GM21737 (cell line): ENCODE results near the gene SOX1.

Experiments
- ATAC-seq: cut with Tn5 transposase; IDR thresholded peaks from one replicate; pipeline ENCODE4 v1.9.1; 2021; ENCODE audit warnings: mild to moderate bottlenecking, moderate library complexity; ENCODE audit not compliant: unreplicated experiment

Gene SOX1

DNA sequence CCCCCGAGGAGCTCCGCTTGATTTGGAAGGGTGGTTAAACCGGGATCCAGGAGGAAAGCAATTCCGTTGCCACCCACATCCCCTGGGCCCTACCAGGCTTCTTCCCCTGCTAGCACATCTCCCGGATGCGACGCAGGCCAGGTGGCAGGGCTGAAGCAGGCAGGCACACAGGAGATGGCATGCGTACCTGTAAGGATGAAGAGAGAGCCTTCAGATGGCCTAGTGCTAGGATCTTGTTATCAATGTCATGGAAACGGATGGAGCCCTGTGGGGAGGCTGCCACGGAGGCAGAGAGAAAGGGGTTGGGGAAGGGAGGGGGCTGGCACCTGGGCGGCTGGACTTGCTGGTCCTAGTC is 8.5 kb upstream of the SOX1 start:
- no peak for ATAC-seq

DNA sequence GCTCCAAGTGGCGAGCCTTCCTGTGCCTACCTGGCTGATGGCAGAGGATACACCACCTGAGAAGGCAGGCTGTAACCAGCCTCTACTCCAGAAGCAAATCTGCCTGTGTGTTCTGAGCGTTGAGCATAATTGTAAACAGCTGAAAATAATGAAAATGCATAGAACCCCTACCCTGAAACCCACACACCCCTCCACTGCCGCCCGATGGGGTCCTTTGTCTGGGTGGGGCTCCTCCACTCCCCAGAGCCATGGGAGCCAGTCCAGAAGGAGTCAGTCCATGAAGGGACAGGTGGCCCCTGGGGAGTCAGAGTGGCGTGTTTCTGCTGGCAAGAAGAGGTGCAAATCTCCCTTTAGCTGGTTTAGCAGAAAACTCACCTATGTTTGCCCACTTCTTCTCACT is 8.0 kb upstream of the SOX1 start:
- ATAC-seq, result no peak

DNA sequence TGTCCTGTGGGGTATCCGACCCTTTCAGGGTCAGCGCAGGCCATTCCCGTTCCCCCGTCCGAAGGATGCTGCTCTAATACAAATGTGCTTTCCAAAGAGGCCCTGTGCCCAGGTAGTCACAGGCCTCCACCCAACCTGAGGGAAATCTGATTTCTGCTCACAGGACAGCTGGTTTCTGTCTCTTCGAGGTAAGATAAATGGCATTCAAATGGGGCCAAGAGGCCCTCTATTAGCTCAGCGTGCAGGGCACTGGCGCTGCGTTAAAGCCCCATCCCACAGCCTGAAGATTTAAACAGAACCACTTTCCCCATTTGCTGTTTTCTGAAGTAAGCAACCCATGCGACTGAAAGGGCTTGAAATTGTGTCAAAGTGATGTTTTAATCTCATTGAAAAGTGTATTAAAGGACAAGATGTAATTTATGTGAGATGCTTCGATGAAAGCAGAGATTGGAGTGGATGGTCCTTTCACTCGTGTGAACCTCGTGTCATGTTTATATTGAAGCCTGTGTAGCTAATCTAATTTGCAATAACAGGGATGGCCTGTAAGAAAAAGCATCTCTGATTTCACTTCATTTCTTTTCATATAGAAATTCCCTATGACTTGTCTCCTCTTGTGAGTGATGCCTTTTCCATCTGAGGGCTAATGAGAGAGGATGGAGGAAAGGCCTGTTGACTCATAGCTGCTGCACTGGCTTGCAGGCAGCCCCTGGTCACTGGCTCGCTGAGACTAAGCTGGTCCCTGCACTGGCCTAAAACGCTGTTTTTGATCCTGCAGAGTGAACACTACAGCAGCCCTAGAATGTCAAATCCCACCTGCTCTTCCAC is 7.3 kb upstream of the SOX1 start:
- ATAC-seq, result no peak

DNA sequence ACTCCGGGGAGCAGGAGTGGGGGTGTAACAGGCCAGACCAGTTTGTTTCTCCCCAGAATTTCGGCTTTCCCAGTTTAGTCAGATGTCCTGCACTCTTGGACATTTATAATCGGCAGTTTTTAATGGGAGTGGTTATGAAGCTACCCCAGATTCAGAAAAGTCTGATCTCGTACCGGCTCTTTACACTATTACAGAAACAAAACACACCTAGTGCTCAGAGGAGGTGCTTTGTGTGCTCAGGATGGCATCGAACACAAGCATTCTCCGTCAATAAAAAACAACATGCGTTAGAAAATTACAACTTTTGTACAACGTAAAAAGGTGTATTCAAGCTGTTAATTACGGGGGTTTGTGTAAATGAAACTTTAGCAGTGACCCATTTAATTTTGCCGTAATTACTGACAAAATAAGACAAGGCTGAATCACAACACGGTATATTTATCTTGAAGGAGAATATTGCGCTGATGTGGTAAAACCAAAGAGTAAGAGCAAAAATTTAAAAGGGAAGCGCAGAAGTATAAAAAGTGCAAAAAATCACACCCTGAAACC is 6.6 kb upstream of the SOX1 start:
- no peak for ATAC-seq

DNA sequence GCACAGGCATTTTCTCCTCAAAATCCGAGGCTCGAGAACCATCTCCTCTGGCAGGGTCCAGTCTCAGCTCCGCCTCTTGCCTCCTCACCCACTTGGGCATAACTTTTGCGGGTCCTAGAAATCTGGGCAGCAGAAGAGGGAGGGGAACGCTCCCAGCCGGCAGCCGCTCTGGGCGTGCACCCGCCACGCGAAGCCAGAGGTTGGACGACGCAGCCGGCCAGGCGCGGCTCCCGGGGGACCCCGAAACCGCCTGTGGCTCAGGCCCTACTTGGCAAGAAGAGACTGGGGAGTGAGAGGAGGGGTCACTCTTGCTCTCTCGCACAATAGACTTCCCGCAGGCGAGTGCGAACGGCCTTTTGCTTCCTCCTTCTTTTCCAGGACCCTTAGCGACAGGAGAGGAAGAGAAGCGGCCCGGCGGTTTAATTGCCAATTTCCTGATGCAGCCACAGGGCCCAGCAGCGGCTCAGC is 6.0 kb upstream of the SOX1 start:
- ATAC-seq, result no peak

DNA sequence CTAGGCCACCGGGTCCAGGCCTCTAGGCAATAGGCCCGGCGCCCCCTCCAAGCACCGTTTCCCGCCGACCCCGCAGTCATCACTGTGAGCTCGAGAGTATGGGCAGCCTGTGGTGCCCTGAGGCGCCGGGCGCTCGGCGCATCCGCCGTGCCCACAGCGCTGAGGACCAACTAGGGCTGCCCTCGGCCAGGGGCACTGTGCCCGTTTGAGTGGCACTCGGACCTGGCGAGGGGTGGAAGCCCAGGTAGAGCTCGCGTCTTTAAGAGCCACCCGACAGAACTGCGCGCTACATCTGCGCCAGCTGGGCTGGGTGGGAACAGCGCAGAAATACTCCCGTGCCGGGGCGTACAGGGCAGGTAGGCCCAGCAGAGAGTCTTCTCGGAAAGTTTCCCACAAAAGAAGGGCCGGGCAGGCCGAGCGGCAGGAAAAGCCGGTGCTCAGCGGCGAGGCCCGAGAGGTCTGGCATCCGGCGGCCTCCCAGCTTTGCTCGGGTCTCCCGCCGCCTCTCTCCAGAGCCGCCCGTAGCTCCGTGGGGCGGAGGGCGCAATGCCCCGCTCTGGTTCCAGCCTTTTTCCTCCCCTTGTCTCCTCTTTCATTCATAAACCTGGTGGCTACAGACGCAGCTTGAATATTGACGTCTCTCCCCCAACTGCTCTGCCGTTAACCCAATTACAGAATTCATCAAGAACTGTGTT is 5.4 kb upstream of the SOX1 start:
- ATAC-seq, result no peak

DNA sequence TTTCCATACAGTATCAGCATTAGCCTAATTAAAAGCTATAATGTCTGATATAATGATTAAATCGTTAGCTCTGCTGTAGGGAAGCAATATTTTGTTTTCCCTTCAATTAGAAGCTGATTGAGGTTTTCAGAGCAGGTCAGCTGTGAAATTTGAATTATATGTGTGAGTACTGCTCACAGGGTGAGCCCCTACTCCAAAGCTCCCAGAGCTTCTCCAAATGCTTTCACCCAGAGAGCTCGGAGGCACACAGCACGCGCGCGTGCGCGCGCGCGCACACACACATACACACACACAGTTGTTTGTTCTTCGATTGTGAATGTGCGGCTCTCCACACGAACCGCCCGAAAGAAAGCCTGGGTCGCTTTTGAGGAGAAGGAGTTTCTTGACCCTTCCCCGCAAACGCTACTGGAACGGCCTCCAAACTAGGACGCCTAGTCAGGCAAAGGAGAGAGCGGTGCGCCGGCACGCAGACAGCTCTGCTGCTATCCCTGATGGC is 4.8 kb upstream of the SOX1 start:
- no peak for ATAC-seq

DNA sequence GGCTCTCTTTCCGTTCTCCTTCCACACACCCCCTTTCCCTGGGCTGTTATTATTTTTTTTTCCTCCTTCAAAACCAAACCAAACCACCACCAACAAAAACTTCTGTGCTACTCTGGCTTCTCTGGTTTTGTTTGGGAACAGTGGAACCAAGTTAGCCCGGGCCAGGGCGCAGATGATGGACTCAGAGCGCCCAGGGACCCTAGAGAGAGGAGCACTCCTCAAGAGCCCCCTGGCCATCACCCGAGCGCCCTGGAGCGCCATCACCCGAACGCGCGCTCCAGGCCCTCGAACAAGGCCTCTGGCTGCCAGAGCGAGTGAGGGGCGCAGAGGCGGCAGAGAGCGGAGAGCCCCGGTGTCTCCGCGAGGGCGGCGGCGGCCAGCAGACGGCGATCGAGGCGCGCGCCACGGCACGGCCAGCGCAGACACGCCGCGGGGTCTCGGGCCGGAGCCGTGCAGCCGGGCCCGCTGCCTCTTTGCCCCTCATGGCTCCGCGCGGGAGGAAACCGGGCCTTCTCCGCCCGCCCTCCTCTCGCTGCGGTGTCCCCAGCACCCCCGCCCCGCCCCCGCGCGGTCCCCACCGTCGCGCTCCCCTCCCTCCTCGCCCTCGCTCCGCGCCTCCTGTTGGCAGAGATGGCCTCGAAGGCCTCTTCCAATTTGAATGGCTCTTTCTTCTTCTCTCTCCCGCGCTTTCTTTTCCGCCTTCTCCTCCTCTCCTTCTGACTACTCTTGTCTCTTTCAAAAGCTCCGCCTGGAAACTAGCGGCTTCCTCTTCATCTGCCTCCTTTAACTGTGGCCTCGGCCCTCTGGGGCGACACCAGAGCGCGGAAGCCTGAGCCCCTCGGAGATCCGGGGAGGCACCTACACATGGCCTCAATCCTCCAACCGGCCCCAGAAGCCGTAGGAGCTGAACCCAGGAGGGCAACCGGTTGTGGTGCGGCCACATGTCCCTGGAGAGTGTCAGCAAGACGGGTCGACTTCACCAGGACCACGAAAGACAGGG is 4.1 kb upstream of the SOX1 start:
- no peak for ATAC-seq

DNA sequence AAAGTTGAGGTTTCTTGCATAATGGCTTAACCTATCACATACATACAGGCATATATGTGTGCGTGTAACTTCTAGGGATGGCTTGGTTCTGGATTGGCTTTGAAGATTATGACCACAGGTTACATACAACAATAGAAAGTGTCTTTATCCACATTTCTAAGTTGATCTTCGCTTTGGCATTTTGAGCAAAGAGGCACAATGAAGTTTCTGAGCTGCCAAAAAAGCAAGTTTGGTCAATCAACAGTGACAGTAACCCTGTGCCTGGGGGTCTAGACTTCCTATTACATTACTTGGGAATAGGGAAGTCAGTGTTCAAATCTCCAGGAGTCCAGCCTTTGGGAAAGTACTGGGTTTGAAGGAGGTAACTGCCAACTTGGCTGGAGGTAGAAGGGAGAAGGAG is 3.1 kb upstream of the SOX1 start:
- no peak for ATAC-seq

DNA sequence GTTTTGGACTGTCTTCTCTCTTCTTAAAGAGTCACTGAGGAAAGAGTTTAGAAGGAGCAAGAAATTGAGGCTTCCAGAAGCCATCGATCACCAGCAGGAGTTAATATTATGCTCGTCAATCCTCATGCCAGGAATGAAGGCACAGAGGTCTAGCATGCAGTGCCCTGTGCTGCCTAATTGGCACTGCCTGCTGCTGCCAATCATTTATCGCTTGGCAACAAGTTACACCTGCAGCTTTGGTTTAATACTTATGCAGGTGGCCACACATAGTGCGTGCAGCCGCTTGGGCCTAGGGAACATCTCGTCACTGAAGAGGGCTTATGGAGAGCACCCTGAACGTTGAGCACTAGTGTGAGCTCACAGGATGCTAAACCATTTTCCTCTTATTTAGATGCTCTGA is 2.7 kb upstream of the SOX1 start:
- ATAC-seq, result no peak

DNA sequence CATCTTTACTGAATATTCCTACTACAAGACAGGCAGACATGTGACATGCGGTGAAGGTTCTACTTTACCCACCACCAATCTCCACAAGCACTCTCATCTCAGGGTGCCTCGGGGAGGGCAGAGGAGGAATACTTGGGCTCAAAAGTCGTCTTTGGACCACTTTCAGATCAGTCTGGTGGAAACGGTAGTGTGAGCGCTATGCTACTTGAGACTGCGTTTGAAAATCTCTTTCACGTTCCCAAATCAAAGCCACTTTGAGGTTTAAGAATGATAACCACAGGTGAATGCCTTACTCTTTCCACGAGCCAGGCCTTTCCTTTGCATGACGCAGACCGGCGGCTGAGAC is 1.5 kb upstream of the SOX1 start:
- ATAC-seq, result no peak

DNA sequence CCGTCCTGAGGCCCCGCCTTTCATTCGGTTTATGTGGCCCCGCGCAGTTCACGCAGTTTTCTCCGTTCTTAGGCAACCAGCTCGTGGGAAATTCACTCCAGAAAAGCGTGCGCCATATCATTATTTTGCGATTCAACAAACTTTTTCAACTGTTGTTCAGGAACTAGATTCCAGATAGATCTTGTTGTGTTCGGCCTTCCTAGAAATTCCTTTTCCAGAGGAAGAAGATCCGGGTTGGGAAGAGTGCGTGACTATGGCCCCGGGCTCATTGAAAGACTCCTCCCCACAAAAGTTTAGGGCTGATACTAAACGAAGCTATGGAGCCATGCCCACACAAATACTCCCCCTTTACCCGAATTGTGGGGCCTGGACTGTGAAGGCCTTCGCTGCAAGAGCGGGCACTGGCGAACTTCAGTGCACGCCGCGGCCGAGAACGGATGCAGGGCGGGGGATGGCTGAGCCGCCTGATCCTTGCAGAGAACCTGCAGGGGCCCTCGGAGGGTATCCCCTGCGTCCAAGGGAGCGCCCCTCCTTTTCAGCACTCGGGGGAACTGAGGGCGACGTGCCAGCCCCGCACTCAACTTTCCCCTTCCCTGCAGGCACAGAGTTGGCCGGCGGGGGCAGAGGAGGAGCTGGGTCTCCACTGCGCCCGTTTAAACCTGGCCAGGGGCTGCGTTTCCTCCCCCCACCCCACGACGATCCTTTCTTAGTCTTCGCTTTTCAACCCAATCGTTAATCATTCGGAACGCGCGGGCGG is 904 bp upstream of the SOX1 start:
- no peak for ATAC-seq

DNA sequence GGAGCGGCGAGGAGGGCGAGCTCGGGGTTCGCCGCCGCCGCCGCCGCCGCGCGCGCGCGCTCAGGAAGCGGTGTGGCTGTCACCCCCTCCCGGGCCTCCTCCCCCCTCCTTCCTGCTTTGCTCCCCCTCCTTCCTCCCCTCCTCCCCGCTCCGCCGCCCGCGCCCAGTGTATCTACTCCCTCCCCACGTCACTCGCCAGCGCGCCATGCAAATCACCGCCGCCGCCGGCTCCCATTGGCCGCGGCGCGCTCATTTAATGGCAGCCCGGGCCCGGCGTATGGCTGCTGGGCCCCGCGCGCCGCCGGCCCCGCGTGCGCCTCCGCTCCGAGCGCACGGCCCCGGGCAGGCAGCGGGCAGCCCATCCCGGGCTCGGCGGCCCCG is 335 bp upstream of the SOX1 start:
- ATAC-seq, result no peak

DNA sequence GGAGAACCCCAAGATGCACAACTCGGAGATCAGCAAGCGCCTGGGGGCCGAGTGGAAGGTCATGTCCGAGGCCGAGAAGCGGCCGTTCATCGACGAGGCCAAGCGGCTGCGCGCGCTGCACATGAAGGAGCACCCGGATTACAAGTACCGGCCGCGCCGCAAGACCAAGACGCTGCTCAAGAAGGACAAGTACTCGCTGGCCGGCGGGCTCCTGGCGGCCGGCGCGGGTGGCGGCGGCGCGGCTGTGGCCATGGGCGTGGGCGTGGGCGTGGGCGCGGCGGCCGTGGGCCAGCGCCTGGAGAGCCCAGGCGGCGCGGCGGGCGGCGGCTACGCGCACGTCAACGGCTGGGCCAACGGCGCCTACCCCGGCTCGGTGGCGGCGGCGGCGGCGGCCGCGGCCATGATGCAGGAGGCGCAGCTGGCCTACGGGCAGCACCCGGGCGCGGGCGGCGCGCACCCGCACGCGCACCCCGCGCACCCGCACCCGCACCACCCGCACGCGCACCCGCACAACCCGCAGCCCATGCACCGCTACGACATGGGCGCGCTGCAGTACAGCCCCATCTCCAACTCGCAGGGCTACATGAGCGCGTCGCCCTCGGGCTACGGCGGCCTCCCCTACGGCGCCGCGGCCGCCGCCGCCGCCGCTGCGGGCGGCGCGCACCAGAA is 1.1 kb downstream of the SOX1 start:
- no peak for ATAC-seq

DNA sequence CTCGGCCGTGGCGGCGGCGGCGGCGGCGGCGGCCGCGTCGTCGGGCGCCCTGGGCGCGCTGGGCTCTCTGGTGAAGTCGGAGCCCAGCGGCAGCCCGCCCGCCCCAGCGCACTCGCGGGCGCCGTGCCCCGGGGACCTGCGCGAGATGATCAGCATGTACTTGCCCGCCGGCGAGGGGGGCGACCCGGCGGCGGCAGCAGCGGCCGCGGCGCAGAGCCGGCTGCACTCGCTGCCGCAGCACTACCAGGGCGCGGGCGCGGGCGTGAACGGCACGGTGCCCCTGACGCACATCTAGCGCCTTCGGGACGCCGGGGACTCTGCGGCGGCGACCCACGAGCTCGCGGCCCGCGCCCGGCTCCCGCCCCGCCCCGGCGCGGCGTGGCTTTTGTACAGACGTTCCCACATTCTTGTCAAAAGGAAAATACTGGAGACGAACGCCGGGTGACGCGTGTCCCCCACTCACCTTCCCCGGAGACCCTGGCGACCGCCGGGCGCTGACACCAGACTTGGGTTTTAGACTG is 1.7 kb downstream of the SOX1 start:
- no peak for ATAC-seq

DNA sequence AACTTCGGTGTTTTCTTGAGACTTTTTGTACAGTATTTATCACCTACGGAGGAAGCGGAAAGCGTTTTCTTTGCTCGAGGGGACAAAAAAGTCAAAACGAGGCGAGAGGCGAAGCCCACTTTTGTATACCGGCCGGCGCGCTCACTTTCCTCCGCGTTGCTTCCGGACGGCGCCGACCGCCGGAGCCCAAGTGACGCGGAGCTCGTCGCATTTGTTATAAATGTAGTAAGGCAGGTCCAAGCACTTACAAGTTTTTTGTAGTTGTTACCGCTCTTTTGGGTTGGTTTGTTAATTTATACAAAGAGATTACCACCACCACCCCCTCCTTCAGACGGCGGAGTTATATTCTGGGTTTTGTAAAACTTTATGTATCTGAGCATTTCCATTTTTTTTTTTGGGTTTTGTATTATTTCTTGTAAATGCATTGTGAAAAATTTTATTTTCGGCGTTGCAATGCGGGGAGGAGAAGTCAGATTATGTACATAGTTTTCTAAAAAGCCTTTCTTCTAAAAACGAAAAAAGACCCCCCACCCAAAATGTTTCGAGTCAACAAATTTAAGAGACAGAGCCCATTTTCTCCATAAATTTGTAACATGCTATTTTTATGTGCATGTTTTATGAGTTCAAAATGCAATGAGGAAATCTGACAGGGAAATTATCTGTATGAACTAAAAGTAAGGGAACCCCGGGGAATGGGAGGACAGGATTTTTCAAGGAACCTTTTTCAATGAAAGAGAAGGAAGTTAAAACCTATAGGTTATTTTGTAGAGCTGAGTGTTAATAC is 2.3 kb downstream of the SOX1 start:
- no peak for ATAC-seq

DNA sequence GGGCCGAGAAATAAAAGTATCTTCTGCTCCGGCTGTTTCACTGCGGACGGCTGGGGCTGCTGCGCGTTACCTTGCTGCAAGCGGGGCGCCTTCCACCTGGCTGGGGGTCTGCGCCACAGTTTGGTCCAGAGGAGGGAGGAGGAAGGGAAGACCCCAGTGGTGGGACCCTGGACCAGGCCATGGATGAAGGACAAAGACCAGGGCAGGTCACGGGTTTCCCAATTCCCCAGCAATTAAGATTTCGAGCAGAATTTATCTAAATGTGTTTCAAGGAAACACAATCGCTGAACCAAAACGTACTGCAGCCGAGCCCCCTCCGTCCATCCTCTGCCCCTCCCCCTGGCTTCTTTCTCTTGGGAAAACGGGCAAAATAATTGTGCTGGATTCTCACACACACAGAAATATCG is 2.9 kb downstream of the SOX1 start:
- ATAC-seq, result no peak

DNA sequence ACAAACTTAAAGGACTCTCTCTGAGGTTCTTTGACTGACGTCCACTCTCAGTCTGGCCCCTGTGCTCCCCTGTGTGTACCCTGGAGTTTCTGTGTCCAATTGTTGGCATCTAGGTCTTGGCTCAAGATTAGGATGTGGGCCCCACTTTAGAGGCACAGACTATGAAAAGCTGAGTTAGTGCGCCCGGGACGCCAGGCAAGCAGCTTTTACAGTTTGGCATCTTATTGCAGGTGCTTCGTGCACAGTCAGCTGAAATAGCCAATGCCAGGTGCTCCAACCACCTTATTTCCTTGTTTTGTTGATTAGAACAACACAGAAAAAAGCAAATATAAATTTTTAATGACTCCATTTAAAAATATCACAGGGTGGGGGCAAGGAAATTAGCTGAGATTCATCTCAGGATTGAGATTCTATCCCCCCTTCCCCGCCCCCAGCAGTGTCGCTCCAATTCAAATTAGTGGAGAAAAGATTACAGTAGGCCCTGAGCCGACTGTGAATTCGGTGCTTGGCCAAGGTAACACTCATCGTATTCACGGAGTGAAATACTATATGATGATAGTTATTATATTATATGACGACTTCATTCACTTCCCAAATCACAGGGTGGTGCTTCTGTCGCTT is 4.3 kb downstream of the SOX1 start:
- ATAC-seq, result no peak
